Subcutaneous abdominal adipose tissue (tissue), 5 donors: ENCODE measurements around the gene HSPB9.

Source experiments
- H3K27ac ChIP-seq: one replicate; pipeline ENCODE4 v1.7.0; 2013; ENCODE audit warnings: low read depth, mild to moderate bottlenecking, inconsistent platforms, low read length, moderate library complexity
- H3K27me3 ChIP-seq, 5 donors: one replicate each; pipeline ENCODE4 v1.7.0; 2013; ENCODE audit warnings: low read length in 5 of 5, inconsistent platforms in 1 of 5; ENCODE audit not compliant: control insufficient read depth in 5 of 5, insufficient read depth in 4 of 5
- H3K36me3 ChIP-seq, 5 donors: one replicate each; pipeline ENCODE4 v1.7.0; 2013; ENCODE audit warnings: low read length in 5 of 5; ENCODE audit not compliant: control insufficient read depth in 5 of 5, insufficient read depth in 5 of 5
- H3K4me1 ChIP-seq, 5 donors: one replicate each; pipeline ENCODE4 v1.7.0; 2013; ENCODE audit warnings: low read length in 5 of 5, mild to moderate bottlenecking in 3 of 5, moderate library complexity in 1 of 5; ENCODE audit not compliant: control insufficient read depth in 5 of 5, insufficient read depth in 5 of 5
- H3K4me3 ChIP-seq, 5 donors: one replicate each; pipeline ENCODE4 v1.7.0; 2013; ENCODE audit warnings: low read length in 5 of 5, low read depth in 1 of 5
- H3K9ac ChIP-seq, 5 donors: one replicate each; pipeline ENCODE4 v1.7.0; 2013; ENCODE audit warnings: low read length in 5 of 5, mild to moderate bottlenecking in 4 of 5, moderate library complexity in 3 of 5
- H3K9me3 ChIP-seq, 5 donors: one replicate each; pipeline ENCODE4 v1.7.0; 2013; ENCODE audit warnings: low read length in 5 of 5; ENCODE audit not compliant: control insufficient read depth in 5 of 5
- donor health status: healthy.
- donor health status: healthy.
- donor health status: healthy.
- donor health status: healthy.
- donor health status: healthy.

HSPB9 gene

GRCh38 chr17:42111871-42112551, 10.6 kb upstream of the HSPB9 start:
- Histone ChIP-seq H3K27ac (peak overlapping the region; percentile 90), H3K4me3 (peak overlapping the region; percentile 71 to 94 (median 85)), H3K9me3 (no peaks in the 10 kb centered on the region), H3K9ac (peak overlapping the region; percentile 63 to 93 (median 81)), H3K4me1 (peaks cover 8 to 26% (median 20%) of the 10 kb centered on the region in 5 donors), H3K27me3 (no peaks in the 10 kb centered on the region), H3K36me3 (peaks cover 0 to 52% (median 40%) of the 10 kb centered on the region in 5 donors)

GRCh38 chr17:42112552-42113176, 9.9 kb upstream of the HSPB9 start, which contains the start of gene DHX58:
TSS of gene DHX58 (minus strand) at chr17:42112714. CDS start at chr17:42111892, 822 bp downstream.
- Histone ChIP-seq H3K27me3 (no peaks in the 10 kb centered on the region), H3K4me3 (peak within 1 kb of the TSS; percentile 71 to 94 (median 85)), H3K4me1 (peaks cover 8 to 27% (median 20%) of the 10 kb centered on the region in 5 donors), H3K9me3 (no peaks in the 10 kb centered on the region), H3K9ac (peak within 1 kb of the TSS; percentile 63 to 93 (median 81)), H3K36me3 (peaks cover 0 to 58% (median 40%) of the 10 kb centered on the region in 5 donors), H3K27ac (peak within 1 kb of the TSS; percentile 90)

- peak overlapping the region; percentile 90 for H3K27ac ChIP-seq
- H3K9me3 ChIP-seq: no peaks in the 10 kb centered on the region
- H3K27me3 ChIP-seq: no peaks in the 10 kb centered on the region
- H3K4me1 ChIP-seq: peaks cover 8 to 27% (median 20%) of the 10 kb centered on the region in 5 donors
- peak overlapping the region in 1 of 5 donors; percentile 77 for H3K4me3 ChIP-seq
- H3K36me3 ChIP-seq: peaks cover 0 to 59% (median 42%) of the 10 kb centered on the region in 5 donors
- peak overlapping the region; percentile 61 to 93 (median 81) for H3K9ac ChIP-seq
Observed at GRCh38 chr17:42113293-42114069, 9.1 kb upstream of the HSPB9 start.

- Histone ChIP-seq H3K27ac (no peak overlapping the region), H3K4me3 (no peak overlapping the region), H3K4me1 (peaks cover 8 to 27% (median 20%) of the 10 kb centered on the region in 5 donors), H3K27me3 (no peaks in the 10 kb centered on the region), H3K36me3 (peaks cover 0 to 59% (median 37%) of the 10 kb centered on the region in 5 donors), H3K9me3 (no peaks in the 10 kb centered on the region), H3K9ac (no peak overlapping the region)
Observed at GRCh38 chr17:42114118-42114517, 8.5 kb upstream of the HSPB9 start.

GRCh38 chr17:42116705-42117396, 5.8 kb upstream of the HSPB9 start:
- H3K36me3 ChIP-seq: peaks cover 0 to 49% (median 33%) of the 10 kb centered on the region in 5 donors
- no peak overlapping the region for H3K9ac ChIP-seq
- H3K4me3 ChIP-seq: no peak overlapping the region
- no peaks in the 10 kb centered on the region for H3K9me3 ChIP-seq
- H3K27me3 ChIP-seq: no peaks in the 10 kb centered on the region
- peaks cover 4 to 31% (median 29%) of the 10 kb centered on the region in 5 donors for H3K4me1 ChIP-seq
- no peak overlapping the region for H3K27ac ChIP-seq

- Histone ChIP-seq H3K36me3 (peaks cover 0 to 49% (median 33%) of the 10 kb centered on the region in 5 donors), H3K27ac (no peak overlapping the region), H3K9ac (no peak overlapping the region), H3K27me3 (no peaks in the 10 kb centered on the region), H3K9me3 (no peaks in the 10 kb centered on the region), H3K4me3 (no peak overlapping the region), H3K4me1 (peaks cover 4 to 32% (median 26%) of the 10 kb centered on the region in 5 donors)
Observed at GRCh38 chr17:42117397-42118125, 5.0 kb upstream of the HSPB9 start.

GRCh38 chr17:42118126-42118510, 4.5 kb upstream of the HSPB9 start:
- H3K4me1 ChIP-seq: peaks cover 0 to 32% (median 20%) of the 10 kb centered on the region in 5 donors
- H3K36me3 ChIP-seq: peaks cover 0 to 49% (median 33%) of the 10 kb centered on the region in 5 donors
- no peaks in the 10 kb centered on the region for H3K27me3 ChIP-seq
- no peaks in the 10 kb centered on the region for H3K9me3 ChIP-seq
- H3K9ac ChIP-seq: no peak overlapping the region
- no peak overlapping the region for H3K27ac ChIP-seq
- no peak overlapping the region for H3K4me3 ChIP-seq

- no peaks in the 10 kb centered on the region for H3K9me3 ChIP-seq
- H3K9ac ChIP-seq: peak overlapping the region in 1 of 5 donors; percentile 44
- H3K4me3 ChIP-seq: no peak overlapping the region
- peaks cover 0 to 32% (median 18%) of the 10 kb centered on the region in 5 donors for H3K4me1 ChIP-seq
- no peak overlapping the region for H3K27ac ChIP-seq
- H3K36me3 ChIP-seq: peaks cover 0 to 47% (median 31%) of the 10 kb centered on the region in 5 donors
- H3K27me3 ChIP-seq: no peaks in the 10 kb centered on the region
Observed at GRCh38 chr17:42118545-42118944, 4.1 kb upstream of the HSPB9 start.

GRCh38 chr17:42119301-42119700, 3.3 kb upstream of the HSPB9 start:
- no peak overlapping the region for H3K4me3 ChIP-seq
- no peaks in the 10 kb centered on the region for H3K9me3 ChIP-seq
- peaks cover 0 to 41% (median 23%) of the 10 kb centered on the region in 5 donors for H3K36me3 ChIP-seq
- H3K27ac ChIP-seq: no peak overlapping the region
- H3K27me3 ChIP-seq: no peaks in the 10 kb centered on the region
- peaks cover 0 to 32% (median 18%) of the 10 kb centered on the region in 5 donors for H3K4me1 ChIP-seq
- H3K9ac ChIP-seq: peak overlapping the region in 1 of 5 donors; percentile 44
